GM13976 (cell line): Measurements from ENCODE around the gene ANKRD2.

Experiments
- DNase-seq: peaks from one replicate; pipeline ENCODE4 v3.0.0; 2012; ENCODE audit warnings: low spot score
- in situ Hi-C: fragments of 300-500 bp; cut with MboI; formaldehyde crosslinking; loops from one replicate; pipeline ENCODE4 v1.12.0; 2022; ENCODE audit warnings: low sequenced_read_pairs, mixed read lengths, inconsistent platforms; ENCODE audit not compliant: unreplicated experiment
- TF ChIP-seq, protein P1 (sequence below): IDR thresholded peaks from 2 replicates; pipeline ENCODE4 v1.5.1; 2012; ENCODE audit warnings: borderline replicate concordance, mild to moderate bottlenecking; ENCODE audit not compliant: insufficient read depth; ENCODE audit errors: extremely low read depth, missing control alignments, control extremely low read depth

The ANKRD2 gene

DNA sequence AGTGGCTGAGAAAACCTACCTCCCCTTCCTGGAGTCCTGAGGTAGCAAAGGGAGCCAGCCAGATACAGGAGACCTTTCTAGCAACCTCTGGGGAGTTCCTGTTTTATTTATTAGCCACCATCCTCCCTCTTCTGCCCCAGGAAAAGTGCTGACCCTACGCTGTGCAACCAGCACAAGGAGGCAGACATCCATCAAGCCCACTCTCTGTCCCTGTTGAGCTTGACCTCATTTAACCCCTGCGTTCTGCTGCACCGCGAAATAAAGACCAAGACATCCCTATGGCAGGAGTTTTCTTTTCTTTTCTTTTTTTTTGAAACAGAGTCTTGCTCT, 25.3 kb upstream of the ANKRD2 start:
- TF ChIP-seq, protein P1, sequence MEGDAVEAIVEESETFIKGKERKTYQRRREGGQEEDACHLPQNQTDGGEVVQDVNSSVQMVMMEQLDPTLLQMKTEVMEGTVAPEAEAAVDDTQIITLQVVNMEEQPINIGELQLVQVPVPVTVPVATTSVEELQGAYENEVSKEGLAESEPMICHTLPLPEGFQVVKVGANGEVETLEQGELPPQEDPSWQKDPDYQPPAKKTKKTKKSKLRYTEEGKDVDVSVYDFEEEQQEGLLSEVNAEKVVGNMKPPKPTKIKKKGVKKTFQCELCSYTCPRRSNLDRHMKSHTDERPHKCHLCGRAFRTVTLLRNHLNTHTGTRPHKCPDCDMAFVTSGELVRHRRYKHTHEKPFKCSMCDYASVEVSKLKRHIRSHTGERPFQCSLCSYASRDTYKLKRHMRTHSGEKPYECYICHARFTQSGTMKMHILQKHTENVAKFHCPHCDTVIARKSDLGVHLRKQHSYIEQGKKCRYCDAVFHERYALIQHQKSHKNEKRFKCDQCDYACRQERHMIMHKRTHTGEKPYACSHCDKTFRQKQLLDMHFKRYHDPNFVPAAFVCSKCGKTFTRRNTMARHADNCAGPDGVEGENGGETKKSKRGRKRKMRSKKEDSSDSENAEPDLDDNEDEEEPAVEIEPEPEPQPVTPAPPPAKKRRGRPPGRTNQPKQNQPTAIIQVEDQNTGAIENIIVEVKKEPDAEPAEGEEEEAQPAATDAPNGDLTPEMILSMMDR: no peak
- no peak for DNase-seq
- in situ Hi-C loops: no loop called here

DNA sequence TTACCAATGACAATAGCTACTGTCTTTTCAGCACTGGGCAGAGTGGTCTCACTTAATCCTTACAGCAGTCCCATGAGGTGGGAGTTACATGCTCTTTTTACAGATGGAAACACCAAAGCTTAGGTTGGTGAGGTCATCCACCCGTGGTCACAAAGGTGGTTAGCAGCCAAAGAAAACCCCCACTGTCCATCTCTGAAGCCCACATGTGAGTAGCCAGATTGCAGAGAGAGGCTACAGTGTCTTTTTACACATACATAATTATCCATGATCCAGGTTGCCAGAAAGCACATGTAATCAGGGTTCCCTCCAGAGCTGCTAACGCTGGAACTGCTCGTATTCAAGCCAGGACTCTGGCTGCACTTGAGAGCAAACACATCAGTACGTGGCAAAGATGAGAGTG, 24.6 kb upstream of the ANKRD2 start:
- DNase-seq: no peak
- TF ChIP-seq, protein P1: no peak
- in situ Hi-C loops: no loop called here

DNA sequence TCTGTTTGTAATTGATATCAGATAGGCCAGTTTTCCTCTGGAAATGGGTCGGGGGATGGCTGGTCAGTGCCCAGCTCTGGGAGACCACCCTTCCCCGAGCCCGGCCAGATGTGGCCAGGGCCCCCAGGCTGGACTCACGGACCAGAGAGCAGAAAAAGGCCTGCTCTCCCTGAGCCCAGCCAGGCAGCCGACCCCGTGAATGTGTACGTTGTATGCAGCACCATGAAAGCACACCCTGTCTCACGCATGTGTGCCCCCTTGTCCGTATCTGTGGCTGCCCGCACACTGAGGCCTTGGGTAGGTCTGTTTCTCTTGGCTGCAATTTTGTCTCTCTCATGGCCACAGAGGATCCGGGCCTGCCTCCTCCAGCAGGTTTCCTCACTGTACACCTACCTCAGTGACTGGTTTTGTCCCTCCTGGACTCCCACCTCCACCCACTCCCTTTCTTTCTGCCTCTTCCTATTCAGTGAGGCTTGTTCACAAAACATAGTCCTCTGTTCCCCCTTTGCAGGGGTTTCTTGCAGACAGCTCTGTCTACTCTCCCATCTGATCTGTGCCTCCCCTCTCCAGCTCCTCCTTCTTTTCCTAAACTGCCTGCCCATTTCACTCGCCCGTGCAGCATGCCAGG, 23.6 kb upstream of the ANKRD2 start:
- in situ Hi-C loops: no loop called here
- TF ChIP-seq, protein P1: no peak
- no peak for DNase-seq

DNA sequence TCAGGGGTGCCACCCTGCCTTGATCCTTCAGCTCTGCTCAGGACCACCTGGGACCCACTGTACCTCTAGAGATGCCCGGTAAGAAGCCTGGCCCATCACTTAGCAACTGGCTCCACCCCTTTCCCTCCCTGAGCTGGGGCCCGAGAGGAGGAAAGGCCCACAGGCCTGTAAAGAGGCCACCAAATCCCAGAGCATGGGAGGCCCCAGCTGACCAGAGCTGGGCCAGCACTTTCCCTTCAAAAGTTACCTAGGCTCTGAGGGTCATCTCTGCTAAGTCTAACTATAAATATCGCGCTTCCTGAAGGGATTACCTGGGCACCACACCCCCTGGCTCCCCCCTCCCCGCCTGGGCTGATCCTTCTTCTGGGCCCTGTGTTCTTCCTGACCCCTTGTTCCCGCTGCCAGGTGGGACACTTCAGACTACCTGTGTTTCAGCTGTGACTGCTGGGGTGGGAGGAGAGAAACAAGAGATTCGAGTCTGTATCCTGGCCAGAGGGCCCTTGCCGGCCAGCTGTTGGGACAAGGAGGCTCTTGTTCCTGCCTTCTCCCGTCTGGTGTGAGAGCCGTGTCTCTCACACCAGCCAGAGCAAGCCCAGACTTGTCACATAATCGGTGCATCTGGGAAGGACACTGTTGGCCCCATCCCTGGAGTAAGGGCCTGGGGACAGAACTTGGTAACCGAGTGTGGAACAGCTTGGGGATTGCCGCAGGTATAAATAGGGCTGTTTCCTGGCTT, 22.8 kb upstream of the ANKRD2 start:
- in situ Hi-C loops: no loop called here
- DNase-seq: no peak

DNA sequence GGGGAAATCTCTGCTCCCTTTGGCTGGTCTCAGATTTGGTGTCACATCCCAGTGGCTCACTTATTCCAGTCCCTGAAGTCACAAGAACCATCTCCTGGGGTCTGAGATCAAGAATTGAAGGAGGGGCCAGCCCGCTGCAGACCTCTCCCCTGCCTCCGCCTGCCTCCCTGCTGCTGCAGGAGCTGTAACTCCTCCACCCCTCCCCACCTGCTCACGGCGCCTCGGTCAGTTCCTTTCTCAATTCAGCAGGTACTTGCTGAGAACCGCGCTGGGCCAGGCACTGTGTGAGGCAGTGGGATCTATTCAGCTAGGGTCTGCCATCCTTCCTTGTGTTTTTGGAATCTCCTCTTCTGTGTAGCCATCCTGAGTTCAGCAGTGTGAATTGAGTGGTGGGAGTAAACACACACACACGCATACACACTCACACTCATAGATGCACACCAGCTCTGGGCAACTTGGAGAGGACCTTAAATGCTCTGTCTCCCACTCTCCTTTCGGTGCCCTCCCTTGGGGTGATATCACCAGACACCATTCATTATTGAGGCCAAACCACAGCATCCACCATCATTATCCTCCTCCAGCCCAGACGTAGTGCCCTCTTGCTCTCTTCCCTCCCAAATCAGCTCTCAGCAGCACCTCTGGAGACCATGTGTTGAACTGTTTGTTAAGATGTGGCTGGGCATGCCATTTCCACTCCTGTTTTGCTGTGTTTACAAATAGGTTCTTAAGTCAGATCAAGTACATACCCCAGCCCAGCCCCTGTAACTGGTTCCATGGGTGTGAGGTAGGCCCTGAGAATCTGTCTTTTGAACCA, 22.0 kb upstream of the ANKRD2 start:
- in situ Hi-C loops: no loop called here
- TF ChIP-seq, protein P1: no peak
- DNase-seq: no peak

More for the DNA sequence above, 22.8 kb upstream of the ANKRD2 start:
- TF ChIP-seq, protein P1: no peak

DNA sequence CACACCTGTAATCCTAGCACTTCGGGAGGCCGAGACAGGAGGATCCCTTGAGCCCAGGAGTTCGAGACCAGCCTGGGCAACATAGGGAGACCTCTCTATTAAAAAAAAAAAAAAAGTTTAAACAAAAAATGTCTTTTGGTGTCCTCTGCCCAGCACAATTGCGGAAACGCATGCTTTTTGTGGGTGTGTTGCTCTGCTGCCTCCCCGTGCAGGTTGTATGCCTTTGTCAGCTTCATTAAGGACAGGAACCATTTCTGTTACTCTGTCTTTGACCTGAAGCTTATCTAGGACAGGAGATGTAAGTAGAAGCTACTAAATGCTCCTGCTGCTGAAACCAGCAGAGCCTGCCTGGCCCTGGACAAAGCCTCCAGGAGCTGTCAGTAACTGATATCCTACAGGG, 21.3 kb upstream of the ANKRD2 start:
- in situ Hi-C loops: no loop called here
- TF ChIP-seq, protein P1: no peak

More for the DNA sequence above, 21.3 kb upstream of the ANKRD2 start:
- DNase-seq: no peak
